ENCODE data around the gene CCT2. TPM values are rescaled to one million over a fixed set of nuclear protein-coding genes. Genes with fewer than 3 reads are reported as not detected.
A peak's percentile ranks its signal among the peaks of the same experiment; 100 is the strongest.

The CCT2 gene
- total and polyA plus RNA-seq, 2 experiments from 2014 or later, result 177 to 206 TPM

DNA sequence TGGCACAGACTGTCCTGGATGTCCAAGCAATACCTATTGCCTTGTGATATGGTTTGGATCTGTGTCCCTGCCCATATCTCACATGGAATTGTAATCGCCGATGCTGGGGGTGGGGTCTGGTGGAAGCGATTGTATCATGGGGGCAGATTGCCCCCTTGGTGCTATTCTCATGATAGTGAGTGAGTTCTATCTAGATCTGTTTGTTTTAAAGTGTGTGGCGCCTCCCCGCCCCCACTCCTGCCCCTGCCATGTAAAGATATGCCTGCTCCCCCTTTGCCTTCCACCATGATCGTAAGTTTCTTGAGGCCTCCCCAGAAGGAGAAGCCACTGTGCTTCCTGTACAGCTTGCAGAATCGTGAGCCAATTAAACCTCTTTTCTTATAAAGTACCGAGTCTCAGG lies 42.2 kb downstream of the CCT2 start:
- DNase-seq (ENCODE audit: low spot score), result no peak
- no peak overlapping the region for H3K27ac ChIP-seq
- H3K4me2 ChIP-seq, result no peak overlapping the region
- H2AFZ ChIP-seq, result no peak overlapping the region
- H3K4me3 ChIP-seq, result no peak overlapping the region
- WGBS (ENCODE audit: low lambda C conversion rate, missing lambda C conversion rate), result 94% methylated on average over 8 of the region's 8 CpGs
- H3K4me1 ChIP-seq (ENCODE audit: insufficient read depth), result no peaks in the 10 kb centered on the region
- no peaks in the 10 kb centered on the region for H4K20me1 ChIP-seq (ENCODE audit: insufficient read depth, poor library complexity, severe bottlenecking)
- H3K9me3 ChIP-seq (ENCODE audit: low read depth), result no peaks in the 10 kb centered on the region
- TF ChIP-seq, protein P1, sequence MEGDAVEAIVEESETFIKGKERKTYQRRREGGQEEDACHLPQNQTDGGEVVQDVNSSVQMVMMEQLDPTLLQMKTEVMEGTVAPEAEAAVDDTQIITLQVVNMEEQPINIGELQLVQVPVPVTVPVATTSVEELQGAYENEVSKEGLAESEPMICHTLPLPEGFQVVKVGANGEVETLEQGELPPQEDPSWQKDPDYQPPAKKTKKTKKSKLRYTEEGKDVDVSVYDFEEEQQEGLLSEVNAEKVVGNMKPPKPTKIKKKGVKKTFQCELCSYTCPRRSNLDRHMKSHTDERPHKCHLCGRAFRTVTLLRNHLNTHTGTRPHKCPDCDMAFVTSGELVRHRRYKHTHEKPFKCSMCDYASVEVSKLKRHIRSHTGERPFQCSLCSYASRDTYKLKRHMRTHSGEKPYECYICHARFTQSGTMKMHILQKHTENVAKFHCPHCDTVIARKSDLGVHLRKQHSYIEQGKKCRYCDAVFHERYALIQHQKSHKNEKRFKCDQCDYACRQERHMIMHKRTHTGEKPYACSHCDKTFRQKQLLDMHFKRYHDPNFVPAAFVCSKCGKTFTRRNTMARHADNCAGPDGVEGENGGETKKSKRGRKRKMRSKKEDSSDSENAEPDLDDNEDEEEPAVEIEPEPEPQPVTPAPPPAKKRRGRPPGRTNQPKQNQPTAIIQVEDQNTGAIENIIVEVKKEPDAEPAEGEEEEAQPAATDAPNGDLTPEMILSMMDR (IDR thresholded peaks at IDR 0.05; ENCODE audit: poor library complexity), result no peak
- no peak for TF ChIP-seq EZH2phosphoT487 (IDR thresholded peaks at IDR 0.05; ENCODE audit: low read depth, severe bottlenecking, unreplicated experiment)
- no peak for TF ChIP-seq EZH2 (IDR thresholded peaks at IDR 0.05; ENCODE audit: borderline replicate concordance)
- H3K9me2 ChIP-seq (replicated peaks; ENCODE audit: insufficient read depth), result no peaks in the 10 kb centered on the region
- H3K27me3 ChIP-seq, result no peaks in the 10 kb centered on the region
- H3K36me3 ChIP-seq (replicated peaks; ENCODE audit: insufficient read depth, low read depth), result no peaks in the 10 kb centered on the region
- H3K79me2 ChIP-seq, result no peaks in the 10 kb centered on the region

GRCh38 chr12:69630191-69630590 lies 44.9 kb downstream of the CCT2 start:
- Histone ChIP-seq H3K4me1 (ENCODE audit: insufficient read depth) (no peaks in the 10 kb centered on the region), H3K9me3 (ENCODE audit: low read depth) (no peaks in the 10 kb centered on the region), H3K27me3 (no peaks in the 10 kb centered on the region), H2AFZ (no peak overlapping the region), H3K4me2 (no peak overlapping the region), H3K27ac (no peak overlapping the region), H3K9me2 (replicated peaks; ENCODE audit: insufficient read depth) (no peaks in the 10 kb centered on the region), H3K4me3 (no peak overlapping the region), H3K79me2 (no peaks in the 10 kb centered on the region), H3K36me3 (replicated peaks; ENCODE audit: insufficient read depth, low read depth) (no peaks in the 10 kb centered on the region), H4K20me1 (ENCODE audit: insufficient read depth, poor library complexity, severe bottlenecking) (no peaks in the 10 kb centered on the region)
- DNase-seq (ENCODE audit: low spot score), result no peak
- 86% methylated on average over 6 of the region's 6 CpGs for WGBS (ENCODE audit: low lambda C conversion rate, missing lambda C conversion rate)
- TF ChIP-seq, protein P1 (IDR thresholded peaks at IDR 0.05; ENCODE audit: poor library complexity), result no peak
- no peak for TF ChIP-seq EZH2phosphoT487 (IDR thresholded peaks at IDR 0.05; ENCODE audit: low read depth, severe bottlenecking, unreplicated experiment)
- TF ChIP-seq EZH2 (IDR thresholded peaks at IDR 0.05; ENCODE audit: borderline replicate concordance), result no peak

DNA sequence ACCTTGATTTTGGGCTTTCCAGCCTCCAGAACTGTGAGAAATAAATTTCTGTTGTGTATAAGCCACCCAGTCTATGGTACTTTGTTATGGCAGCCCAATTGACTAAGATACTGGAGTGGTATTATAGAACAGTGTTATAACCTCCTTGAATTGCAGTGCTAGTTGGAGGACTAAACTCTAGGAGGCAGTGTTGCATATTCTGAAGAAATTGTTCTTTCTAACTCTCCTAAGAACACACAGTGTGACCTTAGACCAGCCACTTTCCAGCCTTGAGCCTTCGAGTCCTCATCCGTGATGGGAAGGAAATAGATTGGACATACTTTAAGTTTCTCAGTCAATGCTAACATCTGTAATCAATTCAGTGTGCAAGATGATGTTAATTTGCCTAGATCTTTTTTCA lies 47.8 kb downstream of the CCT2 start:
- Histone ChIP-seq H3K79me2 (no peaks in the 10 kb centered on the region), H3K9me3 (ENCODE audit: low read depth) (no peaks in the 10 kb centered on the region), H3K4me3 (no peak overlapping the region), H3K36me3 (replicated peaks; ENCODE audit: insufficient read depth, low read depth) (no peaks in the 10 kb centered on the region), H3K9me2 (replicated peaks; ENCODE audit: insufficient read depth) (no peaks in the 10 kb centered on the region), H3K4me2 (no peak overlapping the region), H3K4me1 (ENCODE audit: insufficient read depth) (no peaks in the 10 kb centered on the region), H2AFZ (no peak overlapping the region), H3K27me3 (no peaks in the 10 kb centered on the region), H3K27ac (no peak overlapping the region), H4K20me1 (ENCODE audit: insufficient read depth, poor library complexity, severe bottlenecking) (no peaks in the 10 kb centered on the region)
- TF ChIP-seq EZH2 (IDR thresholded peaks at IDR 0.05; ENCODE audit: borderline replicate concordance), result no peak
- TF ChIP-seq, protein P1 (IDR thresholded peaks at IDR 0.05; ENCODE audit: poor library complexity), result peak; percentile 12
- 93% methylated on average over 2 of the region's 2 CpGs for WGBS (ENCODE audit: low lambda C conversion rate, missing lambda C conversion rate)
- DNase-seq (ENCODE audit: low spot score), result no peak
